ENCODE measurements around the gene ORAI3.
A peak's percentile ranks its signal among the peaks of the same experiment; 100 is the strongest.

Gene ORAI3

DNA sequence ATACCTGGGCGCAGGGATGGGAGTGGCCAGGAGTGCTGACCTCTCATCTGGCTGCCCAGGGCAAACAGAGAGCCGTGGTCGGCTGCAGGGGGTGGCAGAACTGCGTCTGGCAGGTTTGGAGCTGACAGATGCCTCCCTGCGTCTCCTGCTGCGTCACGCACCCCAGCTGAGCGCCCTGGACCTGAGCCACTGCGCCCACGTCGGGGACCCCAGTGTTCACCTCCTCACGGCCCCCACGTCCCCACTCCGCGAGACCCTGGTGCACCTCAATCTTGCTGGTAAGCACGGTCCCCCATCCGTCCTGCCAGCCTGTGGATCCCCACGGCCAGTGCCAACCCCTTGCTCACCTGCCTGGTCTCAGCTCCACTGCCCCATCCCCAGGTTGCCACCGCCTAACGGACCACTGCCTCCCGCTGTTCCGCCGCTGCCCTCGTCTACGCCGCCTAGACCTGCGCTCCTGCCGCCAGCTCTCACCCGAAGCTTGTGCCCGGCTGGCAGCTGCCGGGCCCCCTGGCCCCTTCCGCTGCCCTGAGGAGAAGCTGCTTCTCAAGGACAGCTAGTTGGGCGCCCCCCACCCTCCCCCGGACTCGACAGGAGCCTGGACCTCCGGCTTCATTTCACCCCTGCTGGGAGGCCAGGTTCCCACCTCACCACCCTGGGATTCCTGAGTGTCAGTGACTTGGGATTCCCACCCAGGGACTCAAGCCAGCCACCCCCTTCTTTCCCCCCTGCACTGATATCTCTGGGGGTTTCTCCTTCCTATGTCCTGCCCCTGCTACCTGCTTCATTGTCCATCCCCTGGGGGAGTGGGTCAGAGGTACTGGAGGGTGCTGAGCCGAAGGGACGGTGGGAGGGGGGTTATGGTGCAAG, 2.0 kb upstream of the ORAI3 start:
- TF ChIP-seq TCF12 (IDR thresholded peaks at IDR 0.05; ENCODE audit: low read depth) (no peak), EGR1 (IDR thresholded peaks at IDR 0.05) (no peak), FOXM1 (IDR thresholded peaks at IDR 0.05; ENCODE audit: borderline replicate concordance, low read depth) (no peak), TAF1 (IDR thresholded peaks at IDR 0.05; ENCODE audit: low read depth) (no peak)

DNA sequence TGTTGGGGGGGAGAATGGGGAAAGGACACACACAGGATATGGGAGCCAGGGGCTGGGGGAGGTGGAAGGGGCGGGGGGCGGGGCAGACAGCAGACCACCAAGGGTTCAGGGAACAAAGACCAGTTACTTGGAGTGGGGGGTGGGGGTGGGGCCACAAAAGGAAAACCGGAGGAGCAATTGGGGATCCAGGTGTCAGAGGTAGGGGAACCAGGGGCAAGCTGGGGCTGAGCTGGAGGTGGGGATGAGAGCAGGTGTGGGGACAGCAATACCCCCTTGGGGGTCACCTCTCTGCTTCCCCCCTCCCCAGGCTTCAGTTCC, 1.4 kb upstream of the ORAI3 start:
- TF ChIP-seq, protein P1, sequence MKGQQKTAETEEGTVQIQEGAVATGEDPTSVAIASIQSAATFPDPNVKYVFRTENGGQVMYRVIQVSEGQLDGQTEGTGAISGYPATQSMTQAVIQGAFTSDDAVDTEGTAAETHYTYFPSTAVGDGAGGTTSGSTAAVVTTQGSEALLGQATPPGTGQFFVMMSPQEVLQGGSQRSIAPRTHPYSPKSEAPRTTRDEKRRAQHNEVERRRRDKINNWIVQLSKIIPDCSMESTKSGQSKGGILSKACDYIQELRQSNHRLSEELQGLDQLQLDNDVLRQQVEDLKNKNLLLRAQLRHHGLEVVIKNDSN (IDR thresholded peaks at IDR 0.05) = no peak
- no peak for TF ChIP-seq TCF12 (IDR thresholded peaks at IDR 0.05; ENCODE audit: low read depth)
- TF ChIP-seq, protein P2, sequence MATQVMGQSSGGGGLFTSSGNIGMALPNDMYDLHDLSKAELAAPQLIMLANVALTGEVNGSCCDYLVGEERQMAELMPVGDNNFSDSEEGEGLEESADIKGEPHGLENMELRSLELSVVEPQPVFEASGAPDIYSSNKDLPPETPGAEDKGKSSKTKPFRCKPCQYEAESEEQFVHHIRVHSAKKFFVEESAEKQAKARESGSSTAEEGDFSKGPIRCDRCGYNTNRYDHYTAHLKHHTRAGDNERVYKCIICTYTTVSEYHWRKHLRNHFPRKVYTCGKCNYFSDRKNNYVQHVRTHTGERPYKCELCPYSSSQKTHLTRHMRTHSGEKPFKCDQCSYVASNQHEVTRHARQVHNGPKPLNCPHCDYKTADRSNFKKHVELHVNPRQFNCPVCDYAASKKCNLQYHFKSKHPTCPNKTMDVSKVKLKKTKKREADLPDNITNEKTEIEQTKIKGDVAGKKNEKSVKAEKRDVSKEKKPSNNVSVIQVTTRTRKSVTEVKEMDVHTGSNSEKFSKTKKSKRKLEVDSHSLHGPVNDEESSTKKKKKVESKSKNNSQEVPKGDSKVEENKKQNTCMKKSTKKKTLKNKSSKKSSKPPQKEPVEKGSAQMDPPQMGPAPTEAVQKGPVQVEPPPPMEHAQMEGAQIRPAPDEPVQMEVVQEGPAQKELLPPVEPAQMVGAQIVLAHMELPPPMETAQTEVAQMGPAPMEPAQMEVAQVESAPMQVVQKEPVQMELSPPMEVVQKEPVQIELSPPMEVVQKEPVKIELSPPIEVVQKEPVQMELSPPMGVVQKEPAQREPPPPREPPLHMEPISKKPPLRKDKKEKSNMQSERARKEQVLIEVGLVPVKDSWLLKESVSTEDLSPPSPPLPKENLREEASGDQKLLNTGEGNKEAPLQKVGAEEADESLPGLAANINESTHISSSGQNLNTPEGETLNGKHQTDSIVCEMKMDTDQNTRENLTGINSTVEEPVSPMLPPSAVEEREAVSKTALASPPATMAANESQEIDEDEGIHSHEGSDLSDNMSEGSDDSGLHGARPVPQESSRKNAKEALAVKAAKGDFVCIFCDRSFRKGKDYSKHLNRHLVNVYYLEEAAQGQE (IDR thresholded peaks at IDR 0.05; ENCODE audit: low read depth) = no peak
- TF ChIP-seq CEBPB (IDR thresholded peaks at IDR 0.05) = no peak
- no peak for TF ChIP-seq CREB1 (IDR thresholded peaks at IDR 0.05; ENCODE audit: low read depth)
- no peak for TF ChIP-seq FOXM1 (IDR thresholded peaks at IDR 0.05; ENCODE audit: borderline replicate concordance, low read depth)
- no peak for TF ChIP-seq EGR1 (IDR thresholded peaks at IDR 0.05)
- TF ChIP-seq, protein P3, sequence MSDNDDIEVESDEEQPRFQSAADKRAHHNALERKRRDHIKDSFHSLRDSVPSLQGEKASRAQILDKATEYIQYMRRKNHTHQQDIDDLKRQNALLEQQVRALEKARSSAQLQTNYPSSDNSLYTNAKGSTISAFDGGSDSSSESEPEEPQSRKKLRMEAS (IDR thresholded peaks at IDR 0.05) = no peak
- TF ChIP-seq NFIC (IDR thresholded peaks at IDR 0.05) = no peak
- no peak for TF ChIP-seq YY1 (IDR thresholded peaks at IDR 0.05; ENCODE audit: low read depth)
- no peak for TF ChIP-seq TEAD4 (IDR thresholded peaks at IDR 0.05)
- no peak for TF ChIP-seq TAF1 (IDR thresholded peaks at IDR 0.05; ENCODE audit: low read depth)
- no peak for TF ChIP-seq RAD21 (IDR thresholded peaks at IDR 0.05; ENCODE audit: low read depth)

DNA sequence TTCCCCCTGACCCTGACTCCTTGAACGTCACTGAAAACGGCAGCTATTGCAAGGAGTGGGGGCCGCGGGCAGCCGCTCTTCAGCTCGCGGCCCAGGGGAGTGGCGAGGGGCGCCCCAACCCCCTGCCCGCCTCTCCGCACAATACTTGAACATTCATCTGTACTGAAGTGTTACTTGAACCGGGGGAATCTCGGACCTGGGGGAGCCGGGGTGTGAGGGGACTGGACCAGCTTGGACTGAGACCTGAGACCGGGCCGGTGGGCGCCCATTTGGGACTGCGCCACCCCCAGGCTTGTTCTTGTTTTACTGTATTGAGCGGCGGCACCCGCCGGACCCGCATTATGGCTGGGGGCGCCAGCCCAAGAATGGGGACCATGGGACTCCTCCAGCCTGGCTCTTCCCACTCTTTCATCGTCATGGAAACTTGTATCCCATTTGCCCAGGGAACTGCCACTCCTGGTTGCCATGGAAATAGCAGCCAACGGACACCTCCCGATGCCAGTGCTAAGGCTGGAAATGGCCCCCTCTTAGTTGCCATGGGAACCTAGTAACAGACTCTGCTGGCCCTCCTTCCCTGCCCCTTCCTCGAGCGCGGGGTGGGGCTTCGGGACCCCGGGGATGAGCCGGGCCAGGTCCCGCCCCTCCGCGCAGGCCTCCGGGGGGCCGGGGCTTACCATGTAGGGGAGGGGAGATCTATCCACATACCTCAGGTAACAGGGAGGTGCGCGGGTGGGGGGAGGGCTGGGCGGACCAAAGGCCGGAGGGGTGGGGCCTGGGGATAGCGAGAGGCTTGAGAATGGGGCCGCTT, 805 bp upstream of the ORAI3 start:
- TF ChIP-seq TAF1 (IDR thresholded peaks at IDR 0.05; ENCODE audit: low read depth) = no peak; the same call in 1 of the 2 replicates
- TF ChIP-seq EP300 (IDR thresholded peaks at IDR 0.05; ENCODE audit: borderline replicate concordance) = peak; percentile 7; the same call in 1 of the 2 replicates
- TF ChIP-seq, protein P2 (IDR thresholded peaks at IDR 0.05; ENCODE audit: low read depth) = no peak
- TF ChIP-seq YY1 (IDR thresholded peaks at IDR 0.05; ENCODE audit: low read depth) = peak; percentile 65; the same call in 1 of the 2 replicates
- peak; percentile 19; the same call in 1 of the 2 replicates for TF ChIP-seq TCF12 (IDR thresholded peaks at IDR 0.05; ENCODE audit: low read depth)
- TF ChIP-seq FOXM1 (IDR thresholded peaks at IDR 0.05; ENCODE audit: borderline replicate concordance, low read depth) = peak; percentile 42; the same call in 1 of the 2 replicates
- no peak for TF ChIP-seq CREB1 (IDR thresholded peaks at IDR 0.05; ENCODE audit: low read depth)

DNA sequence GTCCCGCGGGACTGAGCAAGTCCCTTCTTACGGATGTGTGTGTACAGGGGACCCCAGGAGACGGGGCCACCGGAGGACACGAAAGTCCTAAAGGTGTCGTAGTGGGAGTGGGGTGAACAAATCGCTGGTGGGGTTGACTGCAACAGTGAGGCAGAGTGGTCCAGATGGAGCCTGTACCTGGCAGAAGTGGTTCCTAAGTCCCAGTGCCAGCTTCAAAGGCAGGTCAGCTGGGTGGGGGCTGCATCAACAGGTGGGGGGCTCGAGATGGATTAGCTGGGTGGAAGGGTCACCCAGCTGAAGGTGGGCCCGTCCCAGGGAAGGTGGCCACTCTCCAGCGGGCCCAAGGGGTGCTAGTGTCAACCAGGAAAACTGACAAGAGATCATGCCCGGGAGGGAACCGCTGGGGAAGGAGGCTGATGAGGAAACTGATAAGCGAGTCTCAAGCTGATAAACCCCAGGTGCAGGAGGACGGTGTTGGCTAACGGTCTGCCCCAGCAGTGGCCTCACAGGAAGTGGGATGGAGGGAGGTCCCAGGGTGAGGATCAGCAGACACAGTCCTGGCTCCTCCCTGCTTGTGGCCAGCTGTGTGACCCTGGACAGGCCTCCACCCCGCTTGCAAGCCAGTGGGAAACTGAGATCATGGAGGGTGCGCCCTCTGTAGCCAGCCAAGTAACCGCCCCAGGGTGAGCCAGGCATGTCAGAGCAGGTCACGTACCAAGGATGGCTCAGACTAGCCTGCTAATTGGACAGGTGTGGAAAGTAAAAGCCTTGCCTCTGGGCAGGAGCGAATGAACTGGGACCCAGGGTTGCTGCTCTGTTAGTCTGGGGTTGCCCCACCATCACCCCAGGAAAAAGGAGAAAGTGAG, 1.0 kb downstream of the ORAI3 start:
- TF ChIP-seq, protein P3 (IDR thresholded peaks at IDR 0.05) = 0 out of 2 replicates have a peak, but pooled peaks have one; percentile 17
- TF ChIP-seq EP300 (IDR thresholded peaks at IDR 0.05; ENCODE audit: borderline replicate concordance) (0 out of 2 replicates have a peak, but pooled peaks have one; percentile 18), EGR1 (IDR thresholded peaks at IDR 0.05) (no peak), NFIC (IDR thresholded peaks at IDR 0.05) (no peak), TEAD4 (IDR thresholded peaks at IDR 0.05) (no peak)
- TF ChIP-seq, protein P1 (IDR thresholded peaks at IDR 0.05) = peak; percentile 27

DNA sequence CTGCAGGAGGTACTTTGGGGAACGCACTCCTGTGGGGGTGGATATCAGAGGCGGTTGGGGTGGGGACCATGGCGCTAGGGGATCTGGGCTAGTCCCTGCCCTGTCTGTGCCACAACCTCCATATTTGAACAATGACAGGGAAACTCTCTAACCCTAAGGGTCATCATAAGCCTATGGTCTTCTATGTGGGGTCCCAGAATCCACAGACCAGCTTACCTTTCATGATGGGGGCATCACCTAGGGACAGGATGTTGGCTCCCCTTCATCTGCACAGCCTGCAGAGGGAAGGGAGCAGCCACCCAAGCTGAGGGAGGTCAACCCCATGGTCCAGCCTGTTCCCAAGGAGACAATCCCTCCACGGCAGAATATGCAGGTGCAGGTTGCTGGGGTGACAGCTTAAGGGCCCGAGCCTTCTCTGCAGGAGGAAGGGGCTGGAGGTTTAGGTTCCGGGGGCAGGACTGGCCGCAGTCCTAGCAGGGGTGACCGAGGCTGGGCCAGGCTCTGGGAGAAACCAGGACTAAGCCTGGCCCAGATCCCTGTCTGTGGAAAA, 1.7 kb downstream of the ORAI3 start:
- no peak for TF ChIP-seq RAD21 (IDR thresholded peaks at IDR 0.05; ENCODE audit: low read depth)
- TF ChIP-seq TEAD4 (IDR thresholded peaks at IDR 0.05) = no peak
- no peak for TF ChIP-seq EP300 (IDR thresholded peaks at IDR 0.05; ENCODE audit: borderline replicate concordance)
- TF ChIP-seq FOXM1 (IDR thresholded peaks at IDR 0.05; ENCODE audit: borderline replicate concordance, low read depth) = no peak
- no peak for TF ChIP-seq TCF12 (IDR thresholded peaks at IDR 0.05; ENCODE audit: low read depth)
- TF ChIP-seq EGR1 (IDR thresholded peaks at IDR 0.05) = no peak
- no peak for TF ChIP-seq NFIC (IDR thresholded peaks at IDR 0.05)
- no peak for TF ChIP-seq ZBTB7A (IDR thresholded peaks at IDR 0.05; ENCODE audit: low read depth)
- TF ChIP-seq, protein P3 (IDR thresholded peaks at IDR 0.05) = no peak
- TF ChIP-seq CREB1 (IDR thresholded peaks at IDR 0.05; ENCODE audit: low read depth) = no peak
- TF ChIP-seq, protein P2 (IDR thresholded peaks at IDR 0.05; ENCODE audit: low read depth) = no peak
- no peak for TF ChIP-seq YY1 (IDR thresholded peaks at IDR 0.05; ENCODE audit: low read depth)

Measured in Ishikawa (cell line).